ENCODE measurements around the gene FMN1.
"Not testable (repeated sequence)": the region's sequence is repeated elsewhere in the genome, so short reads cannot be mapped to it uniquely, and the experiment has no call there.

Gene FMN1

DNA sequence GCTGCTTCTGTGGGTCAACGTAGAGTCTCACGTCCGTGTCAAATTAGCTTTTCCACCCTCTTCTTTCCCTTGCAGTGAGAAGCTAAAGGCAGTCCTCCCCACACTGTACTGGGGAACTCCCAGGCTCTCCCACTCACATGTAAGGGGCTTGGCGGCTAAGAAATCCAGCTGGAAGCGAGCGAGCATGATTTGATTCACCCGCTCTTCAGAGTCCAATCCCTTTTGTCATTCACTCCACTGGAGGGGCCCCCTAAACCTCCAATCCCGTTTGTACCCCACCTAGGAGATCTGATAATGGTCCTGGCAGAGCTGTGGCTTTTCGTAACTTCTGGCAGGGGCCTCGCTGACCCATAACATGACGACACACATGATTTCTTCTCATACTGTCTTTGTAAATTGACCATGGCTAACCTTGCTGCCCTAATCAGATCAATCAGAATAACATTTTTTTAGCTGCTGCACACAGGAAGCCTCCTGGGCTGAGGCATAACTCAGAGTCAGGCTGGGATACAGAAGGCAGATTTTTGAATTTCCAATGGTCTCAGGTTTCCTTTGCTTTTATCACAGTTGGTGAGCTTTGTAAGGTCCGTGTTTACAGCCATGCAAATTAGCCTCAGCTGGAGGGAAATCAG, 241.5 kb downstream of the FMN1 start:
- Histone ChIP-seq H3K27me3 (ENCODE audit: insufficient read depth, low read depth, severe bottlenecking) (no peaks in the 10 kb centered on the region), H3K4me3 (ENCODE audit: low read depth, low read length) (no peak overlapping the region), H3K9me3 (ENCODE audit: severe bottlenecking) (no peaks in the 10 kb centered on the region), H3K27ac (no peak overlapping the region), H3K36me3 (no peaks in the 10 kb centered on the region)
- no peak for DNase-seq
- TF ChIP-seq, protein P1, sequence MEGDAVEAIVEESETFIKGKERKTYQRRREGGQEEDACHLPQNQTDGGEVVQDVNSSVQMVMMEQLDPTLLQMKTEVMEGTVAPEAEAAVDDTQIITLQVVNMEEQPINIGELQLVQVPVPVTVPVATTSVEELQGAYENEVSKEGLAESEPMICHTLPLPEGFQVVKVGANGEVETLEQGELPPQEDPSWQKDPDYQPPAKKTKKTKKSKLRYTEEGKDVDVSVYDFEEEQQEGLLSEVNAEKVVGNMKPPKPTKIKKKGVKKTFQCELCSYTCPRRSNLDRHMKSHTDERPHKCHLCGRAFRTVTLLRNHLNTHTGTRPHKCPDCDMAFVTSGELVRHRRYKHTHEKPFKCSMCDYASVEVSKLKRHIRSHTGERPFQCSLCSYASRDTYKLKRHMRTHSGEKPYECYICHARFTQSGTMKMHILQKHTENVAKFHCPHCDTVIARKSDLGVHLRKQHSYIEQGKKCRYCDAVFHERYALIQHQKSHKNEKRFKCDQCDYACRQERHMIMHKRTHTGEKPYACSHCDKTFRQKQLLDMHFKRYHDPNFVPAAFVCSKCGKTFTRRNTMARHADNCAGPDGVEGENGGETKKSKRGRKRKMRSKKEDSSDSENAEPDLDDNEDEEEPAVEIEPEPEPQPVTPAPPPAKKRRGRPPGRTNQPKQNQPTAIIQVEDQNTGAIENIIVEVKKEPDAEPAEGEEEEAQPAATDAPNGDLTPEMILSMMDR (IDR thresholded peaks at IDR 0.05; ENCODE audit: low read depth, low read length), result no peak

DNA sequence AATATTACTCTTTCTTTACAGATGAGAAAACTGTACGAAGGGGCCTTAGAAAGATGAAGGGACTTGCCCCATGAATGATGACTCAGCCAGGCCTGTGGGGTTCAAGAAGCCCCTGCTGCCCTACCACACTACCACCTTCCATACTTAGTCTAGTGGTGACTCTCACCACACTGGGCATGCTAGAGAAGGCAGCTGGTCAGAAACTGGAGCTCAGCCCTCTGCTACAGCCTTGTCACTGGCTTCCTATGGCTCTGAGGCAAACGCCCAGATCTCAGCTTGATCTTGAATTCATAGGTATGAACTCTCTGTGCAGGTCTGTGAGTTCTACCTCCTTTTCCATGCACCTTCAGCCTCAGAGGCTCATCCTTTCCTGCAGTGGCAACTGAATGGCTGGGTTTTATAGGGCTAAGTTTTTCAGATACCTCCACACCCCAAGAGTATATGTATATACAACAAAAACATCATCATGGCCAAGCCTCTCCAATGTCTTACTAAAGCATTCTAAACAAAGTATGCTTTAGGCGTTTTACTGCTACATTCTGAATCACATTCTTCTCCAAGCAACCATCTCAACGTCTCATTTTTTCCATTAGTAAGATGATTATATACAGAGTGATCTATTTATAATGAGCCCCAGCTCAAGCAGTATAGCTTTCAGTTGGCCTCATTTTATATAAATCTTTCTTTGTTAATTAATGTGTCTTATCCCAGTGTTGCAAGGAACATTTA, 242.6 kb downstream of the FMN1 start:
- TF ChIP-seq, protein P1 (IDR thresholded peaks at IDR 0.05; ENCODE audit: low read depth, low read length), result no peak
- DNase-seq, result no peak
- Histone ChIP-seq H3K9me3 (ENCODE audit: severe bottlenecking) (no peaks in the 10 kb centered on the region), H3K27me3 (ENCODE audit: insufficient read depth, low read depth, severe bottlenecking) (no peaks in the 10 kb centered on the region), H3K27ac (no peak overlapping the region), H3K4me3 (ENCODE audit: low read depth, low read length) (no peak overlapping the region), H3K36me3 (no peaks in the 10 kb centered on the region)

DNA sequence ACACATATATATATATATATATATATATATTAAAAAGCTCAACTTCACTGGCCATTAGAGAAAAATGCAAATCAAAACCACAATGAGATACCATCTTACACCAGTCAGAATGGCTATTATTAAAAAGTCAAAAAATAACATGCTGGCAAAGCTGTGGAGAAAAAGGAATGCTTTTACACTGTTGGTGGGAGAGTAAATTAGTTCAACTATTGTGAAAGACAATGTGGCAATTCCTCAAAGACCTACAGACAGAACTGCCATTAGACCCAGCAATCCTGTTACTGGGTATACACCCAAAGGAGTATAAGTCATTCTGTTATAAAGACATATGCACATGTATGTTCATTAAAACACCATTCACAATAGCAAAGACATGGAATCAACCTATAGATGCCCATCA, 244.5 kb downstream of the FMN1 start:
- not testable (repeated sequence) for H3K27me3 ChIP-seq (ENCODE audit: insufficient read depth, low read depth, severe bottlenecking)

DNA sequence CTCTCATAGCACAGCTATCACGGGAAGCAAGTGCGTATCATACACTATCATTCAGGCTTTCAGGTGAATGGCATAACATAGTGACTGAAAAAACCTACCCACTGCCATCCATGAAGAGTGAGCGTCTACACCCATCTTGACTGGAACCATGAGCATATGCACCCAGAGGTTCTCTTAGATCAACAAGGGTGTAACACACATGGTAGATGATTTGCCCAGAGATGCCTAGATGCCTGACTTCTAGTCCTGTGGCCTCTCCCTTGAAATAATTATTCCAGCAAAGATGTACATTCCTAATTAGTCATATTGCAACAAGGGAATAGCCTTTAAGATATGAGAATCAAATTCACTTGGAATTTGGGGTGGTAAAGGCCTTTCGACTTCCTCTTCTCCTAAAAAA, 248.3 kb downstream of the FMN1 start:
- H3K9me3 ChIP-seq (ENCODE audit: severe bottlenecking), result no peaks in the 10 kb centered on the region
- no peak for DNase-seq
- no peak overlapping the region for H3K27ac ChIP-seq
- no peak overlapping the region for H3K4me3 ChIP-seq (ENCODE audit: low read depth, low read length)
- TF ChIP-seq, protein P1 (IDR thresholded peaks at IDR 0.05; ENCODE audit: low read depth, low read length), result no peak
- no peaks in the 10 kb centered on the region for H3K36me3 ChIP-seq
- no peaks in the 10 kb centered on the region for H3K27me3 ChIP-seq (ENCODE audit: insufficient read depth, low read depth, severe bottlenecking)

More for the DNA sequence above, 244.5 kb downstream of the FMN1 start:
- H3K4me3 ChIP-seq (ENCODE audit: low read depth, low read length); H3K27ac ChIP-seq; DNase-seq; H3K9me3 ChIP-seq (ENCODE audit: severe bottlenecking); H3K36me3 ChIP-seq: not testable (repeated sequence)

DNA sequence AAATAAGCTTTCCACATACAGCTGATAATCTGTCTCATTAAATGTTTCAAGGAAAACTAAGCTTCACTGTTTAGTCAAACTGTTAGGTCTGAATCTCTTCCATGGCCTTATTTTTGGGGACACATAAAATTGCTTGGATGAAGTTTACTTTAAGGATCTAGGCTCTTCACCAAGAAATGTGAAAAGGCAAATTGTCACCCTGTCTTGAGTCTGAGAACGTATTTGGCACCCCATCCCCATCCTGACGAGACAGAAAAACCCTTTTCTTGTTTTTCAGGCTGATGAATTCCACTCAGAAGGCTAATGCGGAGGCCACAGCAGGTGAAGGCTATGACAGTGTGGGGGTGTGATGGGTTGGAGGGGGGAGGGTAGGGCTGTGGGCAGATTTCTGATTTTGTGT, 250.1 kb downstream of the FMN1 start:
- TF ChIP-seq, protein P1 (IDR thresholded peaks at IDR 0.05; ENCODE audit: low read depth, low read length), result no peak
- Histone ChIP-seq H3K27me3 (ENCODE audit: insufficient read depth, low read depth, severe bottlenecking) (no peaks in the 10 kb centered on the region), H3K36me3 (no peaks in the 10 kb centered on the region), H3K9me3 (ENCODE audit: severe bottlenecking) (no peaks in the 10 kb centered on the region), H3K4me3 (ENCODE audit: low read depth, low read length) (no peak overlapping the region), H3K27ac (no peak overlapping the region)
- DNase-seq, result no peak

DNA sequence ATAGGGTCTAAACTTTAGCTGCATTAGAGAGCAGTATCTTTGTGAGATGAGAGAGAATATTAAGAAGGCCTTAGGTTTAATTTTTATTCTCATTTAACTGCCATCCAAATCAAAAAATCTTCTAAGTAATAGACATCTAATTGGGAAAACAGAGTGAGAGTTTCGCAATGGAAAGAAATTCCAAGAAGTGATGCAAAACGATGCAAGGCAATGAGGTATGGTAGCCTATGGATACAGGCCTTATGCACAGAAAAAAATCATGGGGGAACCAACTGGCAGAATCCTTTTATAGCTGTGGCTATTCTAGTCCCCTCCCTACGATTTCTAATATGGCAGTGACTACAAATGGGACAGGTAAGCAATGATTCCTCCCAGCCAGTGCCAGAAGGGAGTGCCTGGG, 250.8 kb downstream of the FMN1 start:
- Histone ChIP-seq H3K36me3 (no peaks in the 10 kb centered on the region), H3K27me3 (ENCODE audit: insufficient read depth, low read depth, severe bottlenecking) (no peaks in the 10 kb centered on the region), H3K4me3 (ENCODE audit: low read depth, low read length) (no peak overlapping the region), H3K9me3 (ENCODE audit: severe bottlenecking) (no peaks in the 10 kb centered on the region), H3K27ac (no peak overlapping the region)
- DNase-seq, result no peak
- TF ChIP-seq, protein P1 (IDR thresholded peaks at IDR 0.05; ENCODE audit: low read depth, low read length), result no peak

Data from WERI-Rb-1 (cell line).